K562 (cell line): ENCODE measurements around the gene TYW1. TPM values are rescaled to one million over a fixed set of nuclear protein-coding genes. Genes with fewer than 3 reads are reported as not detected.
"Not testable (repeated sequence)": the region's sequence is repeated elsewhere in the genome, so short reads cannot be mapped to it uniquely, and the experiment has no call there.

Experiments
- ATAC-seq: fragments of 200-7000 bp; cut with Tn5 transposase; 3 replicates; pipeline ENCODE4 v1.9.1; 2020; ENCODE audit warnings: moderate library complexity
- BruUV-seq: library from RNA; stranded (reverse); fragments of 400-500 nt; replicated peaks from 2 replicates; lab custom pipeline; 2021; lab: Mats Ljungman, UMichigan
- CTCF ChIA-PET: fragments of 300-600 bp; formaldehyde crosslinking; extraction: SDS; loops from one replicate; lab custom pipeline; 2021; ENCODE audit warnings: low intra/inter-chr PET ratio; lab: Yijun Ruan, JAX
- POLR2A ChIA-PET: fragments of 300-600, 350-650 bp; sonication (Branson Sonifier 250); formaldehyde crosslinking; extraction: SDS; loops from one replicate; lab custom pipeline; 2021; ENCODE audit warnings: antibody characterized with exemption, inconsistent platforms; lab: Yijun Ruan, JAX
- DNase-seq, 4 experiments: peaks; one replicate each; pipeline versions ENCODE4 v3.0.0 to v3.0.0-alpha.2; 2011 to 2018; ENCODE audit warnings: low spot score in 3 of 4, mixed read lengths in 3 of 4; ENCODE audit errors: extremely low read depth in 1 of 4
- FAIRE-seq: peaks from 2 replicates; lab custom pipeline; 2011; peaks lifted over from hg19 to GRCh38; lab: Jason Lieb, UNC
- H2AFZ ChIP-seq: 2 replicates; pipeline ENCODE4 v1.6.0; 2011; ENCODE audit warnings: low read depth, low read length, control low read depth, inconsistent platforms
- H3K27ac ChIP-seq: fragments of 200-600 bp; 3 replicates; pipeline ENCODE4 v1.8.0; 2011; ENCODE audit warnings: low read depth, mild to moderate bottlenecking, control low read depth, inconsistent platforms, low read length, moderate library complexity, mixed read lengths; ENCODE audit errors: extremely low read depth
- H3K27me3 ChIP-seq, 2 experiments: fragments of 300-600 bp in 1 of 2; 2 replicates in 1 of 2; 3 replicates in 1 of 2; pipeline versions ENCODE4 v1.6.0 to v1.8.0; 2011; ENCODE audit warnings: inconsistent platforms in 2 of 2, low read length in 2 of 2, mild to moderate bottlenecking in 1 of 2, mixed read lengths in 1 of 2, moderate library complexity in 1 of 2; ENCODE audit not compliant: control insufficient read depth in 2 of 2, insufficient read depth in 2 of 2
- H3K36me3 ChIP-seq: fragments of 300-600 bp; 3 replicates; pipeline ENCODE4 v1.8.0; 2011; ENCODE audit warnings: mild to moderate bottlenecking, low read length, inconsistent platforms; ENCODE audit not compliant: control insufficient read depth, insufficient read depth
- H3K4me1 ChIP-seq, 2 experiments: fragments of 200-600 bp in 1 of 2; replicated peaks in 1 of 2; 2 replicates in 1 of 2; 3 replicates in 1 of 2; pipeline versions ENCODE4 v1.5.1 to v1.8.0; 2011; ENCODE audit warnings: inconsistent platforms in 2 of 2, low read length in 2 of 2, mild to moderate bottlenecking in 1 of 2, mixed read lengths in 1 of 2, moderate library complexity in 1 of 2; ENCODE audit not compliant: control insufficient read depth in 2 of 2, insufficient read depth in 2 of 2
- H3K4me2 ChIP-seq: 2 replicates; pipeline ENCODE4 v1.6.1; 2011; ENCODE audit warnings: low read length, control low read depth, inconsistent platforms, mixed read lengths; ENCODE audit not compliant: insufficient read depth
- H3K4me3 ChIP-seq: fragments of 200-600 bp; sonication (generic), shearing (Covaris generic); 2 replicates; pipeline ENCODE4 v1.5.1; 2016; ENCODE audit warnings: control low read depth, inconsistent platforms
- H3K79me2 ChIP-seq: fragments of 200-600 bp; 3 replicates; pipeline ENCODE4 v1.8.0; 2011; ENCODE audit warnings: low read length, inconsistent platforms; ENCODE audit not compliant: control insufficient read depth, insufficient read depth
- H3K9ac ChIP-seq, 2 experiments: 2 replicates each; pipeline versions ENCODE4 v1.6.0 to v1.6.1; 2011; ENCODE audit warnings: low read depth in 2 of 2, low read length in 2 of 2, control low read depth in 1 of 2, inconsistent platforms in 1 of 2, mild to moderate bottlenecking in 1 of 2, mixed read lengths in 1 of 2; ENCODE audit not compliant: insufficient read depth in 1 of 2
- H3K9me1 ChIP-seq: one replicate; pipeline ENCODE4 v1.6.0; 2011; ENCODE audit warnings: inconsistent platforms, mild to moderate bottlenecking, low read length, moderate library complexity; ENCODE audit not compliant: control insufficient read depth, insufficient read depth
- H3K9me3 ChIP-seq: replicated peaks from 2 replicates; pipeline ENCODE4 v1.5.1; 2011; ENCODE audit warnings: low read depth, low read length, inconsistent platforms; ENCODE audit not compliant: control insufficient read depth, insufficient read depth
- H4K20me1 ChIP-seq: replicated peaks from 2 replicates; pipeline ENCODE4 v1.6.1; 2011; ENCODE audit warnings: low read length, inconsistent platforms, mixed read lengths; ENCODE audit not compliant: control insufficient read depth, insufficient read depth
- WGBS: fragments of 100-300 bp; shearing (Covaris generic); methylation state at CpG from one replicate; pipeline ENCODE4 v1.1.6; 2016; ENCODE audit warnings: low coverage, mixed read lengths; ENCODE audit not compliant: insufficient coverage; ENCODE audit errors: missing lambda C conversion rate; 5-methylcytosine and 5-hydroxymethylcytosine counted together
- in situ Hi-C: fragments of 300-500 bp; cut with MboI; formaldehyde crosslinking; loops from 4 replicates; pipeline ENCODE4 v1.15.0; 2018; ENCODE audit warnings: inconsistent platforms, mixed read lengths
- intact Hi-C: fragments of 100-400 bp; cut with micrococcal nuclease; formaldehyde crosslinking; loops from 2 replicates; pipeline ENCODE4 v1.14.2; 2022
- polyA plus RNA-seq, 8 experiments: library from polyadenylated mRNA; depleted of rRNA in 4 of 8; stranded (reverse) in 5 of 8; unstranded in 3 of 8; fragments of >200 nt; fragmentation: Nextera tagmentation in 2 of 8; fragmentation: Illumina TruSeq in 1 of 8; extraction: Ambion mirVana in 2 of 8; extraction: Trizol in 1 of 8; gene quantifications; 2 replicates each; pipeline versions ENCODE4 v1.2.1 to v1.2.3, GENCODE V29; 2011 to 2014; ENCODE audit warnings: inconsistent platforms in 1 of 8, missing spikeins in 1 of 8
- total RNA-seq, 7 experiments: library from RNA; depleted of rRNA in 6 of 7; stranded (reverse); fragments of >200 nt in 6 of 7; fragmentation: Illumina TruSeq in 2 of 7; extraction: Trizol in 2 of 7; gene quantifications; 2 replicates each; pipeline versions ENCODE4 v1.2.1 to v1.2.3, GENCODE V29; 2011 to 2021; ENCODE audit warnings: low replicate concordance in 1 of 7

The TYW1 gene
- total and polyA plus RNA-seq, 9 of the 15 experiments (the other 6 are each of a cell fraction or from before 2014, with no cell fraction given) = 17.4 to 32.0 (median 26.2) TPM

DNA sequence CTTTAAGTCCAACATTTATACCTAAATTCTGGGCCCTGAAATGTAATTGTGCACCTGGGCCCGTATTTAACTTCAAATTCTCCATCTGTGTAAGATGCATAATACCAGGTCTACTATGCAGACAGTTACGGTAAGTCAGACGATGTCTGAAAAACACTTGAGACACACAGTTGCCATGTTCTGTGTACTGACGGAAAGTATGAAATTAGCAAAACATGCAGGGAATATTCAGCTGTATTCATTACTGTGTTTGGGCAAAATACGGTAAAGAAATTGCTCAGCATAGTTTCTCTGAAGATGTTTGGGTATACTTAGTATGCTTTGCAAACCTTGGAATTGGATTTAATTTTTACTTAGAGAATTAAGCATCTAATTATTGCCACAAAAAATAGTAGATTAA, 18.3 kb upstream of the TYW1 start:
- H4K20me1 ChIP-seq, H2AFZ ChIP-seq, H3K36me3 ChIP-seq, H3K9ac ChIP-seq, H3K4me3 ChIP-seq, BruUV-seq, H3K9me1 ChIP-seq, CTCF ChIA-PET, DNase-seq, H3K27ac ChIP-seq, in situ Hi-C loops, H3K79me2 ChIP-seq, intact Hi-C loops, H3K9me3 ChIP-seq, H3K27me3 ChIP-seq, ATAC-seq, FAIRE-seq, H3K4me2 ChIP-seq: not testable (repeated sequence)
- POLR2A ChIA-PET = interaction anchor here (1.4 kb wide), 1 partner anchor 7 kb away, joined by 5 read pairs; no protein-coding TSS in a partner anchor
- WGBS = 74% methylated on average over 4 of the region's 5 CpGs
- H3K4me1 ChIP-seq = peaks cover 2 to 11% of the 10 kb centered on the region in 2 experiments; a peak in 3 of 5 replicates

DNA sequence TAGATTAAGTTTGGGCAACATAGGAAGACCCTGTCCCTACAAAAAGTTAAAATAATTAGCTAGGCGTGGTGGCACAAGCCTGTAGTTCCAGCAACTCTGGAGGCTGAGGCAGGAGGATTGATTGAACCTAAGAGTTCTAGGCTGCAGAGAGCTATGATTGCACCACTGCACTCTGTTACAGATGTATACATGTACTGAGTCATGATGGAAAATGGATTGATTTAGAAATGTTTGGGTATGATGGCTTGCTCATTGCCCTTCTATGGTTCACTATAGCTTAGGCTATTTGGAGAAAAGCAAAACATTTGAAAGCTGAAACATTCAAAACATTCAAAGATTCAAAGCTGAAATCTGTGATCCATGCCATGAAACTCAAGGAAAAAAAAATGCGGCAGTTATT, 17.6 kb upstream of the TYW1 start:
- H4K20me1 ChIP-seq, BruUV-seq, H3K27me3 ChIP-seq, FAIRE-seq, POLR2A ChIA-PET, H2AFZ ChIP-seq, H3K9me3 ChIP-seq, in situ Hi-C loops, intact Hi-C loops, H3K4me2 ChIP-seq, H3K9me1 ChIP-seq, H3K27ac ChIP-seq, ATAC-seq, H3K36me3 ChIP-seq, DNase-seq, H3K9ac ChIP-seq, H3K4me3 ChIP-seq, H3K79me2 ChIP-seq, CTCF ChIA-PET: not testable (repeated sequence)
- peaks cover 2 to 11% of the 10 kb centered on the region in 2 experiments; a peak in 3 of 5 replicates for H3K4me1 ChIP-seq
- WGBS = 46% methylated on average over 2 of the region's 2 CpGs
